Measurements from ENCODE around the gene TTC38. TPM values are rescaled to one million over a fixed set of nuclear protein-coding genes. Genes with fewer than 3 reads are reported as not detected.

TTC38 gene
- total RNA-seq, 1 donor from 2014 or later, result 47.3 TPM

DNA sequence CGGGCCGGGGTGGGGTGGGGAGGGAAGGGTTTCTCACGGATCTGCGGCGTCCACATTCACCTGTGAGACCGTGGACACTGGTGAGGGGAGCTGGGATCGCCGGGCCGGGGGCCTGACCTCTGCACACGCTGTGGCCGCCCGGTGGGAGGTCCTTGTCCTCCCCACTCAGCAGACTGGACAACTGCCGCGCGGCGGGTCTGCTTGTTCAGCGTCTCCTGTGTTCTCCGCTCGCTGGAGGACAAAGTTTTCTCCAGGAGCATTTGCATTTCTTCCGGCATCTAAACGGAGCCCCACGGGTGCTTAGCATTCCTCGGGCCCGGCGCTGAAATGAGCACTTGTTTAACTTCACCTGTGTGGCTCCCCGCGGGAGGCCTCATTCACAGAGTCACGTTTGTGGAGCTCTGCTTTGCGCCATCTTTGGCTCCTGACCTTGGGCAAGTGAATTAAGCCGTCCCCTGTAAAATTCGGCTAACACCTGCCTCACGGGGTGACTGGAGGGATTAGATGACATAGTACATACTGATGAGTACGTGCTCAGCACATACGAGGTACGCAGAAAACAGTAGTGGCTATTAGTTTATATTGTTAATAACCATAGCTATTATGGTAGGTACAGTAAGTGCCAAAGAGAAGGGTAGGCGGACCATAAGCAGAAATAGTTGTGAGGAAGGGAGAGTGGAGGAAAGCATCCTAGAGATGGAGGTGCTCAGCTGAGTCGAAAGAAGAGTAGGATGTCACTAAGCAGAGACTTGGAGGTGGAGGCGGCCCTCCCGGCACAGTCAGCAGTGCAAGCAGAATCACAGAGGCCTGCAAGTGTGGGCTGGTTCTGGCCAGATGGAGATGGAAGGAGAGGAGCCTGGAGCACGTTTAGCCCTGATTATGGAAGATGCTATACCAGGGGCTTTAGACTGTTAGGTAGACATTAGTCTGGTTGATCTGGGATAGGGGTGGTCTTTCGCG is 68.6 kb downstream of the TTC38 start:
- no peak for TF ChIP-seq CTCF (IDR thresholded peaks at IDR 0.05; ENCODE audit: unreplicated experiment)
- Mint-ChIP-seq H3K36me3 (ENCODE audit: insufficient read depth) (peaks cover 10% of the 10 kb centered on the region), H3K27me3 (no peaks in the 10 kb centered on the region), H3K27ac (peak overlapping the region; percentile 93), H3K9me3 (ENCODE audit: low read depth) (no peaks in the 10 kb centered on the region), H3K4me3 (ENCODE audit: low read depth) (peak overlapping the region; percentile 92), H3K4me1 (ENCODE audit: low read depth) (peaks cover 12% of the 10 kb centered on the region)
- peak; percentile 27 for DNase-seq (ENCODE audit: low spot score, unreplicated experiment)

DNA sequence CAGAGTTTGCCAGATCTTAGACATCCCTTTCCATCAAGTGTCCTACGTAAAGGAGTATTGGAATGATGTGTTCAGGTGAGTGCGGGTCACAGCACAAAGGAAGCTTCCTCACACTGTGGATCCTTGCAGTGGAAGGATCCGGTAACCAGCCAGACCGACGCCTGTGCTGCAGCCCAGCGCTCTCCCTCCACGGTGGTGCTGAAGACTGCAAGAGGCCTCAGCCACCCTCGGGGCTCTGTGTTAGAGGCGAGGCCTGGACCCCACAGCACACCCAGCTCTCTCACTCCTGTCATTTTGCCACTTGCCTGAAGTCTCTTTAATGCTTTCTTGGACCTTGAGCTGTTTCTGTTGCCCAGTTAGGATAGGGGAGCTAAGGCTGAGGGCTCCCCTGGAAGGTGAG is 70.1 kb downstream of the TTC38 start:
- Mint-ChIP-seq H3K36me3 (ENCODE audit: insufficient read depth) (peaks cover 13% of the 10 kb centered on the region), H3K4me3 (ENCODE audit: low read depth) (peak overlapping the region; percentile 32), H3K4me1 (ENCODE audit: low read depth) (peaks cover 12% of the 10 kb centered on the region), H3K9me3 (ENCODE audit: low read depth) (no peaks in the 10 kb centered on the region), H3K27ac (no peak overlapping the region), H3K27me3 (no peaks in the 10 kb centered on the region)
- DNase-seq (ENCODE audit: low spot score, unreplicated experiment), result no peak
- TF ChIP-seq CTCF (IDR thresholded peaks at IDR 0.05; ENCODE audit: unreplicated experiment), result no peak

DNA sequence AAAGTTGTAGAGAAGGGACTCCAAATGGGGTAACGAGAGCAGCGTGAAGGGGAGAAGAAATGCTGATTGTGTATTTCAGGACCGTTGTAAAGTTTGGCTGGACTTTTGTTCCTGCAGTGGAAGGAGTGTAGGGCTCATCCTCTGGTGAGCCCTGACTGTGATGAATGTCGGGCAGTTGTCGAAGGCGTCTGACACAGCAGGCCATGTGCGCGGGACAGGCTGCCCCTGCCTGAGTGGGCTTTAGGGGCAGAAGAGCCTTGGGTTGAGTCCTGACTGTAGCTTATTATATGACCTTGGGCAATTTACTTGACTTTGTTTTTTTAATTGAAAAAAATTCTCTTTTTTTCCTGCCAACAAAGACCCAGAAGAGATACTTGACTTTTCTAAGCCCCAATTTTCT is 70.8 kb downstream of the TTC38 start:
- DNase-seq (ENCODE audit: low spot score, unreplicated experiment), result no peak
- no peak overlapping the region for H3K27ac Mint-ChIP-seq
- no peak overlapping the region for H3K4me3 Mint-ChIP-seq (ENCODE audit: low read depth)
- no peaks in the 10 kb centered on the region for H3K27me3 Mint-ChIP-seq
- no peaks in the 10 kb centered on the region for H3K9me3 Mint-ChIP-seq (ENCODE audit: low read depth)
- TF ChIP-seq CTCF (IDR thresholded peaks at IDR 0.05; ENCODE audit: unreplicated experiment), result no peak
- H3K36me3 Mint-ChIP-seq (ENCODE audit: insufficient read depth), result peaks cover 13% of the 10 kb centered on the region
- H3K4me1 Mint-ChIP-seq (ENCODE audit: low read depth), result peaks cover 12% of the 10 kb centered on the region

DNA sequence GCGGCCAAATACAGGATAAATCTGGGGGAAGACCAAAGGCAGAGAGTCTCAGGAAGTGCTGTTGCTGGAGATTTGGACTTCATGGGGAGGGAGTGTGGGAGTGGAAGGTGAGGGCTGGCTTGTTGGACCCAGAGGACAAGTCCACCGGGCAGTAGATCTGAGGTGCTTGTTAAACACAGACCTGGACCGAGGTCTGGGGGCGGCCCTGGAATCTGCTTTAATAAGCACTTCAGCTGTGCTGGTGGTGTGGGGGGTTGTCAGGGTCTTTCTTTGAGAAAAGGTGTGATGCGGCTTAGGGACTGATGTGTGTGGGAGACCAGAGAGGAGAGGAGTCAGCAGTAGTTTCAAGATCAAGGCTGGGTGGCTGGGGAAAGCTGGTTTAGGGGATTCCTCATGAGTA is 72.1 kb downstream of the TTC38 start:
- peaks cover 16% of the 10 kb centered on the region for H3K36me3 Mint-ChIP-seq (ENCODE audit: insufficient read depth)
- no peaks in the 10 kb centered on the region for H3K9me3 Mint-ChIP-seq (ENCODE audit: low read depth)
- no peak overlapping the region for H3K27ac Mint-ChIP-seq
- H3K27me3 Mint-ChIP-seq, result no peaks in the 10 kb centered on the region
- H3K4me3 Mint-ChIP-seq (ENCODE audit: low read depth), result no peak overlapping the region
- peaks cover 12% of the 10 kb centered on the region for H3K4me1 Mint-ChIP-seq (ENCODE audit: low read depth)
- no peak for TF ChIP-seq CTCF (IDR thresholded peaks at IDR 0.05; ENCODE audit: unreplicated experiment)
- DNase-seq (ENCODE audit: low spot score, unreplicated experiment), result no peak

DNA sequence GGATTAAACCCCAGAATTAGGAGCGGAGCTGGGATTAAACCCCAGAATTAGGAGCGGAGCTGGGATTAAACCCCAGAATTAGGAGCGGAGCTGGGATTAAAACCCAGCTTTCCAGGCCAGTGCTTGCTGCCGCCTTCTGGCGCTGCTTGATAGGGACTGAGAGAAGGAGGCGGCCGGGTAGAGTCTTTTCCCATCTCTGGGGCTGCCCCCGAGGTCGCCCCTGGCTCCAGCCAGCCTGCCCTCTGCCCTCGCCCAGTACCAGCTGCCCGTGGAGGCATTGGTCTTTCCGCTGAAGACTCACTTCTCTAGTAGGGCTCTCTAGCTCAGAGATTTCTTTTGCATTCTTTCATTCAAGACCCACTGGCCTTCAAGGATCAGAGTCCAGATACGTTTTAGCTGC is 72.9 kb downstream of the TTC38 start:
- DNase-seq (ENCODE audit: low spot score, unreplicated experiment), result no peak
- Mint-ChIP-seq H3K4me3 (ENCODE audit: low read depth) (no peak overlapping the region), H3K4me1 (ENCODE audit: low read depth) (peaks cover 9% of the 10 kb centered on the region), H3K36me3 (ENCODE audit: insufficient read depth) (peaks cover 18% of the 10 kb centered on the region), H3K27me3 (no peaks in the 10 kb centered on the region), H3K9me3 (ENCODE audit: low read depth) (no peaks in the 10 kb centered on the region), H3K27ac (no peak overlapping the region)
- no peak for TF ChIP-seq CTCF (IDR thresholded peaks at IDR 0.05; ENCODE audit: unreplicated experiment)

Other genes starting within 250 kb of the TTC38 start
- 33.5 and 33.6 TPM in 2 replicates for gene PPARA, start 117.5 kb upstream of the TTC38 start, total RNA-seq
- 10.0 and 12.0 TPM in 2 replicates for gene CDPF1, start 17.7 kb upstream of the TTC38 start, total RNA-seq
- 0.04 TPM in 1 of 2 replicates, not detected in the other for gene PKDREJ, start 4.7 kb upstream of the TTC38 start, total RNA-seq
- gene GTSE1, start 28.9 kb downstream of the TTC38 start, total RNA-seq, result 24.2 and 25.1 TPM in 2 replicates
- gene TRMU, start 67.7 kb downstream of the TTC38 start, total RNA-seq, result 71.8 and 72.5 TPM in 2 replicates

Measured in progenitor cell of endocrine pancreas (in vitro differentiated cells).